Suprapubic skin (tissue), 4 donors: Measurements from ENCODE around the gene HELLS. TPM values are rescaled to one million over a fixed set of nuclear protein-coding genes. Genes with fewer than 3 reads are reported as not detected.

Experiments
- DNase-seq, 2 donors: peaks; one replicate each; pipeline ENCODE4 v3.0.0-alpha.2; 2019; ENCODE audit warnings: low spot score in 2 of 2
- H3K27ac ChIP-seq: fragments of 200-600 bp; sonication (generic); one replicate; pipeline ENCODE4 v1.5.1; 2019
- H3K27me3 ChIP-seq: fragments of 200-600 bp; sonication (generic); one replicate; pipeline ENCODE4 v1.5.1; 2019
- H3K36me3 ChIP-seq: fragments of 200-600 bp; sonication (generic); one replicate; pipeline ENCODE4 v1.5.1; 2019
- H3K4me1 ChIP-seq: fragments of 200-600 bp; sonication (generic); one replicate; pipeline ENCODE4 v1.5.1; 2019
- H3K4me3 ChIP-seq: fragments of 200-600 bp; sonication (generic); one replicate; pipeline ENCODE4 v1.5.1; 2019; ENCODE audit warnings: mild to moderate bottlenecking
- H3K9me3 ChIP-seq: fragments of 200-600 bp; sonication (generic); one replicate; pipeline ENCODE4 v1.5.1; 2019
- EP300 ChIP-seq: sonication (generic); formaldehyde crosslinking; IDR thresholded peaks from one replicate; pipeline ENCODE4 v1.6.1; 2017; ENCODE audit warnings: antibody characterized with exemption
- POLR2A ChIP-seq, 2 donors: fragments of 450-650 bp; IDR thresholded peaks; one replicate each; pipeline ENCODE4 v1.6.1; 2017; ENCODE audit warnings: antibody characterized with exemption in 2 of 2, mild to moderate bottlenecking in 2 of 2, moderate library complexity in 2 of 2
- POLR2AphosphoS5 ChIP-seq, 3 donors: sonication (generic); formaldehyde crosslinking; IDR thresholded peaks; one replicate each; pipeline ENCODE4 v1.6.1; 2017; ENCODE audit warnings: antibody characterized with exemption in 3 of 3
- WGBS: methylation state at CpG from one replicate; pipeline ENCODE4 v1.1.5; 2018; 5-methylcytosine and 5-hydroxymethylcytosine counted together
- total RNA-seq, 4 donors: library from RNA; depleted of rRNA; stranded (reverse); fragments of >200 nt; gene quantifications; one replicate each; pipeline ENCODE4 v1.1.0, GENCODE V29; 2016
- TF ChIP-seq, protein P1 (sequence below), 2 donors: fragments of 200-600 bp in 1 of 2; fragments of 450-650 bp in 1 of 2; sonication (generic) in 1 of 2; IDR thresholded peaks; one replicate each; pipeline ENCODE4 v1.5.1; 2016 to 2019; ENCODE audit warnings: antibody characterized with exemption in 2 of 2, mild to moderate bottlenecking in 1 of 2, moderate library complexity in 1 of 2

HELLS gene
- total RNA-seq, 4 donors from 2014 or later = 5.2 to 12.9 (median 8.9) TPM

DNA sequence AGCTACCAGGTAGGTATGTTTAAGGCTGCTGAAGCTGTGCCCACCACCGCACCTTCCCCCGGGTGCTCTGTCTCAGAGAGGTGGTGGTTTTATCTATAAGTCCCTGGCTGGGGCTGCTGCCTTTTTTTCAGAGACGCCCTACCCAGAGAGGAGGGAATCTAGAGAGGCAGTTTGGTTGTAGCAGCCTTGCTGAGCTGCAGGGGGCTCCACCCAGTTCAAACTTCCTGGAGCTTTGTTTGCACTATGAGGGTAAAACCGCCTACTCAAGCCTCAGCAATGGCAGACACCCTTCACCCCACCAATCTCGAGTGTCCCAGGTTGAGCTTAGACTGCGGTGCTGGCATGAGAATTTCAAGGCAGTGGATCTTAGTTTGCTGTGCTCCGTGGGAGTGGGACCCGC is 94.3 kb downstream of the HELLS start:
- Histone ChIP-seq H3K27ac (no peak overlapping the region), H3K4me1 (no peaks in the 10 kb centered on the region), H3K4me3 (no peak overlapping the region), H3K27me3 (no peaks in the 10 kb centered on the region), H3K36me3 (no peaks in the 10 kb centered on the region), H3K9me3 (peaks cover 6% of the 10 kb centered on the region)
- TF ChIP-seq POLR2A (IDR thresholded peaks at IDR 0.05) = no peak
- TF ChIP-seq POLR2AphosphoS5 (IDR thresholded peaks at IDR 0.05) = no peak
- TF ChIP-seq EP300 = no peak
- TF ChIP-seq, protein P1, sequence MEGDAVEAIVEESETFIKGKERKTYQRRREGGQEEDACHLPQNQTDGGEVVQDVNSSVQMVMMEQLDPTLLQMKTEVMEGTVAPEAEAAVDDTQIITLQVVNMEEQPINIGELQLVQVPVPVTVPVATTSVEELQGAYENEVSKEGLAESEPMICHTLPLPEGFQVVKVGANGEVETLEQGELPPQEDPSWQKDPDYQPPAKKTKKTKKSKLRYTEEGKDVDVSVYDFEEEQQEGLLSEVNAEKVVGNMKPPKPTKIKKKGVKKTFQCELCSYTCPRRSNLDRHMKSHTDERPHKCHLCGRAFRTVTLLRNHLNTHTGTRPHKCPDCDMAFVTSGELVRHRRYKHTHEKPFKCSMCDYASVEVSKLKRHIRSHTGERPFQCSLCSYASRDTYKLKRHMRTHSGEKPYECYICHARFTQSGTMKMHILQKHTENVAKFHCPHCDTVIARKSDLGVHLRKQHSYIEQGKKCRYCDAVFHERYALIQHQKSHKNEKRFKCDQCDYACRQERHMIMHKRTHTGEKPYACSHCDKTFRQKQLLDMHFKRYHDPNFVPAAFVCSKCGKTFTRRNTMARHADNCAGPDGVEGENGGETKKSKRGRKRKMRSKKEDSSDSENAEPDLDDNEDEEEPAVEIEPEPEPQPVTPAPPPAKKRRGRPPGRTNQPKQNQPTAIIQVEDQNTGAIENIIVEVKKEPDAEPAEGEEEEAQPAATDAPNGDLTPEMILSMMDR (IDR thresholded peaks at IDR 0.05) = no peak
- WGBS = 67% methylated on average over 1 of the region's 8 CpGs
- no peak for DNase-seq

DNA sequence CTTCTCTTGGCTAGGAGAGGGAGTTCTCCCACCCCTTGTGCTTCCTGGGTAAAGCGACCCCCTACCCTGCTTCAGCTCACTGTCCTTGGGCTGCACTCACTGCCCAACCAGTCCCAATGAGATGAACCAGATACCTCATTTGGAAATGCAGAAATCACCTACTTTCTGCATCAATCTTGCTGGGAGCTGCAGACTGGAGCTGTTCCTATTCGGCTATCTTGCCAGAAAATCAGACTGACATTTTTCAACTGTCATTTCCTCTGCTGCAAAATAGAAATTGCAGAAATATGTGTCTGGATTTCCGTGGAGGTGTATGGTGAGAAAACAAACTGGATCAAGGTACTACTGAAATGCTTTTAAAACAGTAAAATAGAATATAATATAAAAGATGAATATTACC is 95.0 kb downstream of the HELLS start:
- TF ChIP-seq EP300 (no peak), POLR2A (IDR thresholded peaks at IDR 0.05) (no peak), POLR2AphosphoS5 (IDR thresholded peaks at IDR 0.05) (no peak)
- TF ChIP-seq, protein P1 (IDR thresholded peaks at IDR 0.05) = no peak
- 37% methylated on average over 3 of the region's 3 CpGs for WGBS
- no peaks in the 10 kb centered on the region for H3K4me1 ChIP-seq

DNA sequence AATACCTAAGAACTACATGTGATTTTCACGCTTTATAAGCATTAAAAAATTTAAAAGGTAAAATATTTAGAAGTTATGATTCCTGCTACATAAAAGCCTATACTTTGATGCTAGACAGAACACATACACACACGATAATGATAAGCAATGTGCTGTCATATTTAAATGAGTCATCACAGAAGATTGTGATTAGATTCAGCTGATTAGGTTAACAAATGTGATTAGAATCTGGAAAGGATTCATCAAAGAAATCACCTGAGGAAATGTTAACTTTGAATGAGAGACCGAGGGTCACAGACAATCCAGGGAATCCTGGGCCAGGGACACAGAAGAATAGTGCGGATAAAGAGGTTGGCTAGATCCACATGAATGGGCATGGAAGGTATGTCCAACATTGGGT is 95.9 kb downstream of the HELLS start:
- no peaks in the 10 kb centered on the region for H3K36me3 ChIP-seq
- no peaks in the 10 kb centered on the region for H3K27me3 ChIP-seq
- no peak overlapping the region for H3K4me3 ChIP-seq
- H3K27ac ChIP-seq = no peak overlapping the region
- no peaks in the 10 kb centered on the region for H3K4me1 ChIP-seq
- 60% methylated on average over 4 of the region's 4 CpGs for WGBS
- TF ChIP-seq POLR2A (IDR thresholded peaks at IDR 0.05) (no peak), POLR2AphosphoS5 (IDR thresholded peaks at IDR 0.05) (no peak), EP300 (no peak)
- TF ChIP-seq, protein P1 (IDR thresholded peaks at IDR 0.05) = no peak
- H3K9me3 ChIP-seq = peaks cover 6% of the 10 kb centered on the region
- no peak for DNase-seq

More for the DNA sequence above, 95.0 kb downstream of the HELLS start:
- H3K36me3 ChIP-seq = no peaks in the 10 kb centered on the region
- no peak overlapping the region for H3K4me3 ChIP-seq
- no peak for DNase-seq
- no peak overlapping the region for H3K27ac ChIP-seq
- H3K9me3 ChIP-seq = peaks cover 6% of the 10 kb centered on the region
- H3K27me3 ChIP-seq = no peaks in the 10 kb centered on the region

DNA sequence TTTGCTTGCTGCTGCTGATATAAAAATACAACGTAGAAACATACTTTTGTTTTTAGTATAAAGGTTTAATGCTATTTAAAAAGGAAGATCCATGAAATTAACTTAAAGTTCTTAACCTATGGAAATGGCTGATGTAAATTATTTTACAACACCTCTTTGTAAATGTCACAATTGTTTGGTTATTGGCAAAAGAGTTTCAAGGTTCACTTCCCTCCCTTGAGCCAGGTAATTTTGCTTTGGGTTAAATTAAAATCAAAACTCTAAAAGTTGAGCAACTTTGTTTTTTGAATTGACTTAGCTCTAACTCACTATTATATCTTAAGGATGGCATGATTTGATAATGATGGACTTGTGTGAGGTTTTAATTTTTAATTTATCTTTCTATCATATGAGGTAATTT is 98.8 kb downstream of the HELLS start:
- TF ChIP-seq POLR2AphosphoS5 (IDR thresholded peaks at IDR 0.05) (no peak), EP300 (no peak), POLR2A (IDR thresholded peaks at IDR 0.05) (no peak)
- TF ChIP-seq, protein P1 (IDR thresholded peaks at IDR 0.05) = no peak
- WGBS = 93% methylated on average over 1 of the region's 1 CpG
- no peak overlapping the region for H3K27ac ChIP-seq
- no peaks in the 10 kb centered on the region for H3K9me3 ChIP-seq
- H3K4me3 ChIP-seq = no peak overlapping the region
- no peak for DNase-seq
- no peaks in the 10 kb centered on the region for H3K4me1 ChIP-seq
- H3K27me3 ChIP-seq = no peaks in the 10 kb centered on the region
- no peaks in the 10 kb centered on the region for H3K36me3 ChIP-seq

DNA sequence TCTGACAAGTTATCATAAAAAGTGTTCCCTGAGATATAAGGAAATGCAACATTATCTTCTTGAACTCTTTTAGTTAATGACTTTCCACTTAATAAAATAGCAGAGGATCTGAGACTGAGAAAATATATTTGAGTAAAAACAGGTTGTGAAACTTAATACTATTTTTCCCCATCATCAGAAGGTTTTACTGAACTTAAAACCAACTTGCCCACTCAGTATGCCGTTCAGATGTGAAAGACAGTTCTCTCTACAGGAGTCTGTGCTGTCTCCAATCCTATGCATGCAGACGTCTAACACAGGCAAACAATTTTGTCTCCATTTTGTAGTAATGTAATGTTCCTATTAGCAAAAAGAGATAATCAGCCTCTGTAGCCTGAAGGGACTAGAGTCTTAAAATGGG is 99.7 kb downstream of the HELLS start:
- 24% methylated on average over 2 of the region's 2 CpGs for WGBS
- Histone ChIP-seq H3K36me3 (no peaks in the 10 kb centered on the region), H3K4me3 (no peak overlapping the region), H3K4me1 (no peaks in the 10 kb centered on the region), H3K9me3 (no peaks in the 10 kb centered on the region), H3K27ac (no peak overlapping the region), H3K27me3 (no peaks in the 10 kb centered on the region)
- DNase-seq = no peak
- TF ChIP-seq POLR2A (IDR thresholded peaks at IDR 0.05) = no peak
- TF ChIP-seq EP300 = no peak
- no peak for TF ChIP-seq POLR2AphosphoS5 (IDR thresholded peaks at IDR 0.05)
- TF ChIP-seq, protein P1 (IDR thresholded peaks at IDR 0.05) = no peak

Other genes starting within 250 kb of the HELLS start
- gene NOC3L, start 182.8 kb upstream of the HELLS start, total RNA-seq = 10 to 100 TPM; 10.0 to 25.3 (median 12.8) TPM
- 10 to 100 TPM; 10.5 to 17.7 (median 12.8) TPM for gene TBC1D12, start 143.2 kb upstream of the HELLS start, total RNA-seq
- gene CYP2C18, start 137.9 kb downstream of the HELLS start, total RNA-seq = 10 to 100 TPM in 2 of 4 donors, 1 to 10 TPM in 2; 6.4 to 15.2 (median 11.1) TPM
- 1 to 10 TPM in 2 of 4 donors, under 1 TPM in 2; 0.30 to 1.9 (median 1.0) TPM for gene CYP2C19, start 216.9 kb downstream of the HELLS start, total RNA-seq